ENCODE results near the gene RAB3GAP2.
"Not testable (repeated sequence)": the region's sequence is repeated elsewhere in the genome, so short reads cannot be mapped to it uniquely, and the experiment has no call there.

RAB3GAP2 gene

GRCh38 chr1:220195701-220196100 is 76.6 kb downstream of the RAB3GAP2 start:
- in situ Hi-C loops (cut with HindIII; ENCODE audit: low pct_unique_long_range_greater_than_20kb, low sequenced_read_pairs): no loop called here
- no peak for DNase-seq (ENCODE audit: low read depth in 1 of 2, low spot score in 1 of 2)
- no peak for TF ChIP-seq JUND (IDR thresholded peaks at IDR 0.05; ENCODE audit: low read depth)

DNA sequence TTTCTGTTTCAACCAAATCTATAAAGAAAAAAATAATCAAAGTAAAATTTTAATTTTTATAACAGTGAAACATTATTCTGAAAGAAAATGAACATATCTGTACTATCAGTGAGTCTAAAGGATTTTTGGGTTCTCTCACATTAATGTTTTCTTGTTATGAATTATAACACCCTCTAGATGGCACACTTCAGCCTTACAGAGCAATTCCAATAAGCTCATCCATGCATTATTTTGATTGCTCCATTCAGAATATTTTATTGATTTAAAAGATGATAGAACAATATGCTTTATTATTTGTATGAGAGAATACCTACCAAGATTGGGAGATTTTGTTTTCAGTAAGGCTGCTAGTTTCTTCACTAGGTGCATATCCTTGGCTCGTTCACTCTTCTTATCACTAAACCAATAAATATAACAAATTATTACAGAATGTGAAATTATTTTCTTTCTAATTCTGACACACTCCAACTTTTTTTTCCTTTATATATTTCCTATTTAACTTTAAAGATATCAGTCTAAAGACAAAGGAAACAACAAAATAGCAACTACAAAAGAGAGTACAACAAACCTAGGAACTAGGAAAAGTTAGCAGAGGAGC is 82.4 kb downstream of the RAB3GAP2 start:
- peak; percentile 30 to 55 for DNase-seq (ENCODE audit: low read depth in 1 of 2, low spot score in 1 of 2)
- in situ Hi-C loops (cut with HindIII; ENCODE audit: low pct_unique_long_range_greater_than_20kb, low sequenced_read_pairs): no loop called here
- no peak for TF ChIP-seq JUND (IDR thresholded peaks at IDR 0.05; ENCODE audit: low read depth)

DNA sequence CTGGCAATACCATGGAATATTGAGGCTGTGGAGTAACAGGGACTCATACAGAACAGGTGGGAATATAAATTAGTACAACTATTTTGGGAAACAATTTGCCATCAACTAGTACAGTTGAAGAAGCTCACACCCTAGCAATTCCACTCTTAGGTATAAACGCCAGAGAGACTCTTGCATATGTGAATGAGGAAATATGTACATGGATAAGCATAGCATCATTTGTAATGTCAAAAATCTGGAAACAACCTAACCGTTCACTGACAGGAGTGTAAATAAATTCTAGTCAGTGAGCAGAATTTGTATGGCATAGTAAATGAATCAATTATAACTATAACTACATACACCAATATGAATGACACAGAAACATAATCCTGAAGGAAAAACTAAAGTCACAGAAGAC is 83.7 kb downstream of the RAB3GAP2 start:
- no peak for DNase-seq (ENCODE audit: low read depth in 1 of 2, low spot score in 1 of 2)
- TF ChIP-seq JUND (IDR thresholded peaks at IDR 0.05; ENCODE audit: low read depth): no peak
- in situ Hi-C loops (cut with HindIII; ENCODE audit: low pct_unique_long_range_greater_than_20kb, low sequenced_read_pairs): no loop called here

- no peak for DNase-seq (ENCODE audit: low read depth in 1 of 2, low spot score in 1 of 2)
- in situ Hi-C loops (cut with HindIII; ENCODE audit: low pct_unique_long_range_greater_than_20kb, low sequenced_read_pairs): no loop called here
- TF ChIP-seq JUND (IDR thresholded peaks at IDR 0.05; ENCODE audit: low read depth): no peak
Observed at GRCh38 chr1:220186752-220187151, 85.5 kb downstream of the RAB3GAP2 start.

DNA sequence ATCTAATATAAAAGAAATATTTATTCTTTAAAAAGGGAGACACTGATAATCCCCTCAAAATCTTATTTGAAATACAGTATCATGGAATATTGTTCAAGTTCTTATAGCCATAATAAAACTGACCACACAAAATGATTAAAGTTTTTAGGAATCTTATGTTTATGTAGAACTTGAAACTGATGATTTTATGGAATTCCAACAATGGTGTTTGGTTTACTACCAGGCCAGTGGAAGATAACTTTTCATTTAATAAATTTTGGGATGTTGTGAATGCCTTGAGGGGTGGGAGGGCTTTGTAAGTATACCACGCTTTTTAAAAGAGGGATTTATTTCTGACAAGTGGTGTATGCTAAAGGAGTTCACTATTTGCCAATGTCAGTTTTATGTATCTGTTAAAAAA is 87.7 kb downstream of the RAB3GAP2 start:
- in situ Hi-C loops (cut with HindIII; ENCODE audit: low pct_unique_long_range_greater_than_20kb, low sequenced_read_pairs): no loop called here
- no peak for TF ChIP-seq JUND (IDR thresholded peaks at IDR 0.05; ENCODE audit: low read depth)
- no peak for DNase-seq (ENCODE audit: low read depth in 1 of 2, low spot score in 1 of 2)

- TF ChIP-seq JUND (IDR thresholded peaks at IDR 0.05; ENCODE audit: low read depth): peak; percentile 77
- peak in 1 of 2 experiments; percentile 52 for DNase-seq (ENCODE audit: low read depth in 1 of 2, low spot score in 1 of 2)
- in situ Hi-C loops (cut with HindIII; ENCODE audit: low pct_unique_long_range_greater_than_20kb, low sequenced_read_pairs): no loop called here
Observed at GRCh38 chr1:220182656-220183055, 89.6 kb downstream of the RAB3GAP2 start.

DNA sequence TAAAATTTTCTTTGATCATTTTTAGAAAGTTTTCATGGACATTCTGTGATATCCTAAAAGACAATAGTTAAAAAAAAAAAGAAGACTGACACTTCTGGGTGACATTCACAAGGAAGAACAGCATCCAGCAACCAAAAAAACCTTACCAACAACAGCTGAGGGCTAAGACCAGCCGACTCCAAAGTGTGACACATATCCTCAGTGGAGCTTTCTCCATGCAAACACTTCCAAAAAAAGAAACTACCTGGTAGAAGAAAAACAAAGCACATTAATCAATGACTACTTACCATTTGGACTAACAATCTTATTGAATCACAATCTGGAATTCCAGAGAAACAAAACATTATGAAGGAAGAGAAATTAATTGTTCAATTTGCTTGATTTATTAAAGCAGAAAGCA is 90.1 kb downstream of the RAB3GAP2 start:
- in situ Hi-C loops (cut with HindIII; ENCODE audit: low pct_unique_long_range_greater_than_20kb, low sequenced_read_pairs): no loop called here
- DNase-seq (ENCODE audit: low read depth in 1 of 2, low spot score in 1 of 2): no peak
- no peak for TF ChIP-seq JUND (IDR thresholded peaks at IDR 0.05; ENCODE audit: low read depth)

DNA sequence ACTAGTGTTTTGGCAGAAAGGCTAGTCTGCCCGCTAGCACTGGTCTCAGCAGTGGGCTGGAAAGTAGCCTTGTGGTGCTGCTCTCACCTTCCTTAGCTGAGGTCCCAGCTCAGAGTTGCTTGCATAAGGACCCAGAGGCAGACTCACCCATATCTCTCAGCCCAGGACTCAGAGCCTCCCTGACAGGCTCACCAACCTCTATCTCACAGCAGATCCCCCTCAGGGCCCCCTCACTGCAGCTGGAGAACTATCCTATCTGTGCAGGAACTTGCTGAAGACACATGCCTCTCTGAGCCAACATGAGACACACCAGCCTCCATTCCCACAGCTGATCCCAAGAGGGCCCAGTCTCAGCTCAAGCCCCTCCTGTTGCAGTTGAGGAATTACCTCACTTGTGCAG is 95.7 kb downstream of the RAB3GAP2 start:
- in situ Hi-C loops (cut with HindIII; ENCODE audit: low pct_unique_long_range_greater_than_20kb, low sequenced_read_pairs): no loop called here
- no peak for DNase-seq (ENCODE audit: low read depth in 1 of 2, low spot score in 1 of 2)
- TF ChIP-seq JUND (IDR thresholded peaks at IDR 0.05; ENCODE audit: low read depth): no peak

- no peak for TF ChIP-seq JUND (IDR thresholded peaks at IDR 0.05; ENCODE audit: low read depth)
- no peak for DNase-seq (ENCODE audit: low read depth in 1 of 2, low spot score in 1 of 2)
- in situ Hi-C loops (cut with HindIII; ENCODE audit: low pct_unique_long_range_greater_than_20kb, low sequenced_read_pairs): no loop called here
Observed at GRCh38 chr1:220170836-220171526, 101.3 kb downstream of the RAB3GAP2 start.

DNA sequence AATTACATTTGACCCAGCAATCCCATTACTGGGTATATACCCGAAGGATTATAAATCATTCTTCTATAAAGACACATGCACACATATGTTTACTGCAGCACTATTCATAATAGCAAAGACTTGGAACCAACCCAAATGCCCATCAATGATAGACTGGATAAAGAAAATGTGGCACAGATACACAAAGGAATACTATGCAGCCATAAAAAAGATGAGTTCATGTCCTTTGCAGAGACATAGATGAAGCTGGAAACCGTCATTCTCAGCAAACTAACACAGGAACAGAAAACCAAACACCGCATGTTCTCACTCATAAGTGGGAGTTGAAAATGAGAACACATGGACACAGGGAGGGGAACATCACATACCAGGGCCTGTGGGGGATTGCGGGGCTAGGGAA is 102.4 kb downstream of the RAB3GAP2 start:
- in situ Hi-C loops (cut with HindIII; ENCODE audit: low pct_unique_long_range_greater_than_20kb, low sequenced_read_pairs); DNase-seq (ENCODE audit: low read depth in 1 of 2, low spot score in 1 of 2): not testable (repeated sequence)

DNA sequence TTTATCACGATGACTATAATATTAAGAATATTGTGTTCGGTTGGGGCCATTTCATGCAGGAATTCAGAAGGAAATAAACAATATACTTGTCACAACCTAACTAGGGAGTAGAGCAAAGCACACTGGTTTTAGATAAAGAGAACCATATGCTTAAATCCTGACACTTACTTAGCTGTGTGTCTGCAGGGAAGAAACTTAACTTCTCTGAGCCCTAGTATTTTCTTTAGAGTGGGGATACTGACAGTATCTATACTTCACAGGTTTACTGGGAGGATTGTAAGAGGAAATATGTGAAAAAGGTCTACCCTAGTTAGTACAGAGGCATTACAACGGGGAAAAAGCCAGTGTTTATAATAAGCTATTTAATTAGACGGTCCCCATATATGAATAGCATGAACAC is 105.4 kb downstream of the RAB3GAP2 start:
- TF ChIP-seq JUND (IDR thresholded peaks at IDR 0.05; ENCODE audit: low read depth): no peak

DNA sequence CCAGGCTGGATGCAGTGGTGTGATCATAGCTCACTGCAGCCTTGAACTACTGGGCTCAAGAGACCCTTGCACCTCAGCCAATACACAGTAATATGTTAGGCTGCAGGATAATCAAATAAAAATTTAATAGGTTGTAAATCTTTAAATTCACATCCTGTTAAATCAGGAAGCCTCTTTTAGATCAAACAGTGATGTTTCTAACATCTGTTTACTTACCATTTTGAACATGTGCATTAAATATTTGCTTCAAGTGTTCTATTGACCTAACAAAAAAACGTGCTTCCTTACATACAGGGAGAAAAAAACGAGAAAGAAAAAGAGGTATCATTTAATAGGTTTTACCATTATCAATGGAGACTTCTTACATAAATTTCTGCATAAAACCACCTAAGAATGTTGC is 107.7 kb downstream of the RAB3GAP2 start:
- TF ChIP-seq JUND (IDR thresholded peaks at IDR 0.05; ENCODE audit: low read depth): no peak
- no peak for DNase-seq (ENCODE audit: low read depth in 1 of 2, low spot score in 1 of 2)
- in situ Hi-C loops (cut with HindIII; ENCODE audit: low pct_unique_long_range_greater_than_20kb, low sequenced_read_pairs): no loop called here

More for the DNA sequence above, 105.4 kb downstream of the RAB3GAP2 start:
- in situ Hi-C loops (cut with HindIII; ENCODE audit: low pct_unique_long_range_greater_than_20kb, low sequenced_read_pairs): no loop called here
- no peak for DNase-seq (ENCODE audit: low read depth in 1 of 2, low spot score in 1 of 2)

DNA sequence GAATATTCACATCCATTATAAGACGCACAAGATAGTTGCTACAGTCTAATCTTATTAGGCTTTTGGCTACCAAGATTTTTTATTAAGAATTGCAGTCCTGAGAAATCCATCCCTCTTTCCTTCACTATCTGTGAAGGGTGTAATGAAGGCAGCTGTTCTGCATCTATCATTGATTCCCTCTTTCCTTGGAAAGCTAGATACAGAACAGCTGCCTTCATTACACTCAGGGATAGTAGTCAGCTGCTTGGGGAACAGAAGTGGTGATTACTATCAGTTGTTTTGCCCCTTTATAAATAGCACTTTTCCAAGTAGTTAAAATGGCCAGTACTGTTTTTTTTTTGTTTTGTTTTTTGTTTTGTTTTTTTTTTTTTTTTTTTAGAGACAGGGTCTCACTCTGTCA is 108.1 kb downstream of the RAB3GAP2 start:
- DNase-seq (ENCODE audit: low read depth in 1 of 2, low spot score in 1 of 2): no peak
- TF ChIP-seq JUND (IDR thresholded peaks at IDR 0.05; ENCODE audit: low read depth): no peak
- in situ Hi-C loops (cut with HindIII; ENCODE audit: low pct_unique_long_range_greater_than_20kb, low sequenced_read_pairs): no loop called here

GRCh38 chr1:220160027-220160426 is 112.2 kb downstream of the RAB3GAP2 start:
- in situ Hi-C loops (cut with HindIII; ENCODE audit: low pct_unique_long_range_greater_than_20kb, low sequenced_read_pairs): no loop called here
- TF ChIP-seq JUND (IDR thresholded peaks at IDR 0.05; ENCODE audit: low read depth): no peak
- no peak for DNase-seq (ENCODE audit: low read depth in 1 of 2, low spot score in 1 of 2)
